ENCODE measurements around the gene NUP58.

NUP58 gene

DNA sequence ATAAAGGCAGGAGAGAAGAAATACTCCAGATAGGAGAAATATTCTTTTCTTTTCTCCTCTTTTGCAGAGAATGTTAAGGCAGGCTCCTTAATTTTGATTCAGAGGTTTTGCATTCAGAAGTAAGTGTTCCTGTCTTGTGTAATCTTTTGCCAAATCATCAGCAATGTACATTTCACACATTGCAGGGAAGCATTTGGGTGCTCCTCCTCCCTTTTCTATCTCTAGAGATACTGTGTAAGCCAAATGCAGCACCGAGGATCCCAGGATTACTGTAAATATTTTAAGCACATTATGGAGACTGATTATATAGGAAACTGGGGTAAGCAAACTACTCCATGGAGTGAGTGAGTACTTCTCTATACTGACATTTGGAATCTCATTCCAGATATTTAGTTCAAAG, 77.6 kb downstream of the NUP58 start:
- no peaks in the 10 kb centered on the region; the same call in 1 of the 2 replicates for H3K27me3 ChIP-seq (replicated peaks; ENCODE audit: control insufficient read depth, insufficient read depth, low read length)
- no peaks in the 10 kb centered on the region for H3K36me3 ChIP-seq (ENCODE audit: control insufficient read depth, insufficient read depth, low read length)
- no peak for DNase-seq (ENCODE audit: extremely low read depth, insufficient read length)
- H3K4me3 ChIP-seq (replicated peaks; ENCODE audit: low read depth, low read length) = no peak overlapping the region
- TF ChIP-seq, protein P1, sequence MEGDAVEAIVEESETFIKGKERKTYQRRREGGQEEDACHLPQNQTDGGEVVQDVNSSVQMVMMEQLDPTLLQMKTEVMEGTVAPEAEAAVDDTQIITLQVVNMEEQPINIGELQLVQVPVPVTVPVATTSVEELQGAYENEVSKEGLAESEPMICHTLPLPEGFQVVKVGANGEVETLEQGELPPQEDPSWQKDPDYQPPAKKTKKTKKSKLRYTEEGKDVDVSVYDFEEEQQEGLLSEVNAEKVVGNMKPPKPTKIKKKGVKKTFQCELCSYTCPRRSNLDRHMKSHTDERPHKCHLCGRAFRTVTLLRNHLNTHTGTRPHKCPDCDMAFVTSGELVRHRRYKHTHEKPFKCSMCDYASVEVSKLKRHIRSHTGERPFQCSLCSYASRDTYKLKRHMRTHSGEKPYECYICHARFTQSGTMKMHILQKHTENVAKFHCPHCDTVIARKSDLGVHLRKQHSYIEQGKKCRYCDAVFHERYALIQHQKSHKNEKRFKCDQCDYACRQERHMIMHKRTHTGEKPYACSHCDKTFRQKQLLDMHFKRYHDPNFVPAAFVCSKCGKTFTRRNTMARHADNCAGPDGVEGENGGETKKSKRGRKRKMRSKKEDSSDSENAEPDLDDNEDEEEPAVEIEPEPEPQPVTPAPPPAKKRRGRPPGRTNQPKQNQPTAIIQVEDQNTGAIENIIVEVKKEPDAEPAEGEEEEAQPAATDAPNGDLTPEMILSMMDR (IDR thresholded peaks at IDR 0.05; ENCODE audit: insufficient read depth, low read length, poor library complexity, severe bottlenecking) = no peak

DNA sequence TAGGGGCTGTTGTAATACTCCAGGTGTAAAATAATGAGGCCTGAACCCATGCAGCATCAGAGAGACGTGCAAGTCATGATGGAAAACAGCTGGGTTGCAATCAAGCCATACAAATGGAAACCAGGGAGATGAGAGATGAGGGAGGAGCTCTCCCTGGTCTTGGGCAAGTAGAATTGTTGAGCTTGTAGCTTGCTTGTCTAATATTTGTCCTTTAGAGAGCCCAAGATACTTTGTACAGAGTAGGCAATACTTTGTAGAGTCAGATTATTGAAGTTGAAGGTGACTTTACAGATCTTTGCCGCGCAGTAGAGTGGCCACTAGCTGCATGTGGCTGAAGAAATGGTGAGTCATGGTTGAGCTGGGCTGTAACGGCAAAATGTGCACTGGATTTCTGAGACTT, 78.7 kb downstream of the NUP58 start:
- no peak for DNase-seq (ENCODE audit: extremely low read depth, insufficient read length)
- TF ChIP-seq, protein P1 (IDR thresholded peaks at IDR 0.05; ENCODE audit: insufficient read depth, low read length, poor library complexity, severe bottlenecking) = no peak
- H3K4me3 ChIP-seq (replicated peaks; ENCODE audit: low read depth, low read length) = no peak overlapping the region
- H3K27me3 ChIP-seq (replicated peaks; ENCODE audit: control insufficient read depth, insufficient read depth, low read length) = no peaks in the 10 kb centered on the region
- H3K36me3 ChIP-seq (ENCODE audit: control insufficient read depth, insufficient read depth, low read length) = no peaks in the 10 kb centered on the region

DNA sequence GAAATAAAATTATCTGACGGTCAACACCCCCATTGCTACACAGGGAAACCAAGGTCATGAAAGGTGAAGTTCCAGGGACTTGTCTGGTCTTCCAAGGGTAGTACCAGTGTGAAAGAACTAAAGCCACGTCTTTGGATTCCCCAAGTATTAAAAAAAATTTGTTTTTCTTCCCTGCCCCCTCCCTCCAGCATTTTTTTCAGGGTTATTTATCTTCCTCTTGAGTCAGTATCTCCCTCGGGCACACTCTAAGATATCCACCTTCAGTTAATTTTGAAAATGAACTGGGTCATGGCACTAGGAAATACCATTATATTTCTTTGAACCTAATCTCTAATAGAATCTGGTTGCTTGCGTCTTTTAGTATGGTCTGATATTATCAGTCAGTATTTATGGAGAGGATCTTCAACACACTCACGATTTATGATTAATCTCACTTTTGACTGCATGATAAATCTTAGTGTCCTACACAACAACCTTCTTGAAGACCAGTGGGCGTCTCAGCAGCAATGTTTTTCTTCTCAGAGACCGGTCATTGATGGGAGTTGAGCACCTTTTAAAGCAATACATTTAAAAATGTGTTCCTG, 79.4 kb downstream of the NUP58 start:
- H3K36me3 ChIP-seq (ENCODE audit: control insufficient read depth, insufficient read depth, low read length) = no peaks in the 10 kb centered on the region
- TF ChIP-seq, protein P1 (IDR thresholded peaks at IDR 0.05; ENCODE audit: insufficient read depth, low read length, poor library complexity, severe bottlenecking) = no peak
- H3K27me3 ChIP-seq (replicated peaks; ENCODE audit: control insufficient read depth, insufficient read depth, low read length) = no peaks in the 10 kb centered on the region
- H3K4me3 ChIP-seq (replicated peaks; ENCODE audit: low read depth, low read length) = no peak overlapping the region
- DNase-seq (ENCODE audit: extremely low read depth, insufficient read length) = no peak

DNA sequence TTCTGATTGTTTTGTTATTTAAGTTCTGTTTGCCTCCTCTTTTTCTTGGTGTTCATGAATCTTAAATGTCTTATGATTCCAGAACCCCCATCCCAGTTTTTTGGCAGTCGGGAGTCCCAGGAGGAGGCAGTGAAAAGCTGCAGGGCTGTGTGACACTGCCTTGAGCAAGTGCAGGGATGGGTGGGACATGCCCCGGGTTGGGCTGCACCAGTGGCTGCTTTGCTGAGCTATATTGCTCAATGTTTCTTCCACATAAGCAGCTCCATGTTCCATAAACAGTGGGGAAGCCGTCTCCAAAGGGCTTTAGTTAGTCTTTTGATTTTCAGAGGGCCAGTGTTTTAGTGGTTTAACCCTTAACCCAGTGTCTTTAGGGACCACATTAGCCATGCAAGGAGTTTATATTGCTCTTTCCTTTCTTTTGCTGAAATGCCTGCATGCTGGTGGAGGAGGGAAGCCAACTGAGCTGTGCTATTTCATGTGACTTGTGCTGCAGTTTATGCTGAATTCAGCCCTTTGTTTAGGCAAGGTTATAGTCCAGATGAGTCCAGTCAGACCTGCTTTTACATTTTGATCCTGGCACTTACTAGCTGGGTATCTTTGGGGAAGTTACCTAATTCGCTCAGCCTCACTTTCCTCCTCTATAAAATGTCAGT, 83.5 kb downstream of the NUP58 start:
- Histone ChIP-seq H3K27me3 (replicated peaks; ENCODE audit: control insufficient read depth, insufficient read depth, low read length) (no peaks in the 10 kb centered on the region), H3K4me3 (replicated peaks; ENCODE audit: low read depth, low read length) (no peak overlapping the region), H3K36me3 (ENCODE audit: control insufficient read depth, insufficient read depth, low read length) (no peaks in the 10 kb centered on the region)
- TF ChIP-seq, protein P1 (IDR thresholded peaks at IDR 0.05; ENCODE audit: insufficient read depth, low read length, poor library complexity, severe bottlenecking) = no peak
- no peak for DNase-seq (ENCODE audit: extremely low read depth, insufficient read length)

DNA sequence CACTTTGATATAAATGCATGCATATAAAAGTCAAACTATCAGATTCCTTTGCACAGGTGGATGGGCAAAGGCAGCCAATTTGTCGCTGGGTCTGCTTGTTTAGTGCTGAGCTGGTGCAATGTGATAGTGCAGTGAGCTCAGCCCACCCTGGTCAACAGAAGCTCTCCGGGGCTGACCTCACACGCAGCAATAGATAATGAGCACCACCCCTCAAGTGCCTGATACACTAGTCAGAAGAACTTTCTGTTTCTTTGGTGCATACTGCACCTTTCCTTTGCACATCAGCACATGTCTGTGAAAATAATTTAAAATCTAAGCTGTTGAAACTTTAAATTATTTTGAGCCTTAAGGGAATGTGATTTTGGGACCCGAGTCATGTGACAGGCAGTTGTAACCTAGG, 90.5 kb downstream of the NUP58 start:
- no peak for DNase-seq (ENCODE audit: extremely low read depth, insufficient read length)
- no peak overlapping the region for H3K4me3 ChIP-seq (replicated peaks; ENCODE audit: low read depth, low read length)
- TF ChIP-seq, protein P1 (IDR thresholded peaks at IDR 0.05; ENCODE audit: insufficient read depth, low read length, poor library complexity, severe bottlenecking) = no peak
- H3K27me3 ChIP-seq (replicated peaks; ENCODE audit: control insufficient read depth, insufficient read depth, low read length) = no peaks in the 10 kb centered on the region; the same call in 1 of the 2 replicates
- H3K36me3 ChIP-seq (ENCODE audit: control insufficient read depth, insufficient read depth, low read length) = no peaks in the 10 kb centered on the region
